PFSK-1 (cell line): Measurements from ENCODE around the gene HSCB.

Experiments
- POLR2AphosphoS5 ChIP-seq: IDR thresholded peaks from 2 replicates; pipeline ENCODE4 v1.6.1; 2012; ENCODE audit warnings: low read depth, mild to moderate bottlenecking, control low read depth, low read length, moderate library complexity
- SIN3A ChIP-seq: IDR thresholded peaks from 2 replicates; pipeline ENCODE4 v1.6.1; 2012; ENCODE audit warnings: mild to moderate bottlenecking, low read length, moderate library complexity, borderline replicate concordance; ENCODE audit not compliant: insufficient read depth

GRCh38 chr22:28711820-28712777, 29.7 kb upstream of the HSCB start:
- TF ChIP-seq POLR2AphosphoS5 (no peak), SIN3A (no peak)
